ENCODE data around the gene USP32.

Gene USP32

DNA sequence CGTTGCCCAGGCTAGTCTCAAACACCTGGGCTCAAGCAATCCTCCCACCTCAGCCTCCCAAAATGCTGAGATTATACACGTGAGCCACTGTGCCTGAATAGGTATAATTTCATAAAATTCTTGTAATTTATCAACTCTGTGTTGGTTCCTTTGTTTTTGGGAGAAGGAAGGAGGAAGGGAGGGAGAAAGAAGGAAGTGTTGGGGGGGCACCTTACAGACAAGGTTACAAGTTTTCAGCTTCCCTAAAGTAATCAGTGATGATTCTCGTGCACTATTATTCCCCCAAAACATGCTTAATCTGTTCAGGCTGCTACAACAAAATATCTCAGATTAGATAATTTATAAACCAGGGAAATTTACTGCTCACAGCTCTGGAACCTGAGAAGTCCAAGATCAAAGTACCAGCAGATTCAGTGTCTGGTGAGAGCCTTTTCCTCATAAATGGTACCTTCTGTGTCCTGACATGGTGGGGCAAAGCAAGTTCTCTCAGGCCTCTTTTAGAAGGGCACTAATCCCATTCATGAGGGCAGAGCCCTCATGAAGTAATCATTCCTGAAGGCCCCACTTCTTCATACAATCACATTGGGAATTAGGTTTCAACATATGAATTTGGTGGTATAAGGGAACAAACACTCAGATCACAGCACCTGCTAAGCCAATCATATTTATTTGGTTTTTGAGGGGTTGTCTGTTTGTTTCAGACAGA, 28.1 kb downstream of the USP32 start:
- no peak for DNase-seq (ENCODE audit: low read depth)
- TF ChIP-seq, protein P1, sequence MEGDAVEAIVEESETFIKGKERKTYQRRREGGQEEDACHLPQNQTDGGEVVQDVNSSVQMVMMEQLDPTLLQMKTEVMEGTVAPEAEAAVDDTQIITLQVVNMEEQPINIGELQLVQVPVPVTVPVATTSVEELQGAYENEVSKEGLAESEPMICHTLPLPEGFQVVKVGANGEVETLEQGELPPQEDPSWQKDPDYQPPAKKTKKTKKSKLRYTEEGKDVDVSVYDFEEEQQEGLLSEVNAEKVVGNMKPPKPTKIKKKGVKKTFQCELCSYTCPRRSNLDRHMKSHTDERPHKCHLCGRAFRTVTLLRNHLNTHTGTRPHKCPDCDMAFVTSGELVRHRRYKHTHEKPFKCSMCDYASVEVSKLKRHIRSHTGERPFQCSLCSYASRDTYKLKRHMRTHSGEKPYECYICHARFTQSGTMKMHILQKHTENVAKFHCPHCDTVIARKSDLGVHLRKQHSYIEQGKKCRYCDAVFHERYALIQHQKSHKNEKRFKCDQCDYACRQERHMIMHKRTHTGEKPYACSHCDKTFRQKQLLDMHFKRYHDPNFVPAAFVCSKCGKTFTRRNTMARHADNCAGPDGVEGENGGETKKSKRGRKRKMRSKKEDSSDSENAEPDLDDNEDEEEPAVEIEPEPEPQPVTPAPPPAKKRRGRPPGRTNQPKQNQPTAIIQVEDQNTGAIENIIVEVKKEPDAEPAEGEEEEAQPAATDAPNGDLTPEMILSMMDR (IDR thresholded peaks at IDR 0.05; ENCODE audit: insufficient read depth, low read depth, low read length, missing control alignments) = no peak
- no peak overlapping the region for H3K4me3 ChIP-seq (ENCODE audit: low read depth, low read length)

DNA sequence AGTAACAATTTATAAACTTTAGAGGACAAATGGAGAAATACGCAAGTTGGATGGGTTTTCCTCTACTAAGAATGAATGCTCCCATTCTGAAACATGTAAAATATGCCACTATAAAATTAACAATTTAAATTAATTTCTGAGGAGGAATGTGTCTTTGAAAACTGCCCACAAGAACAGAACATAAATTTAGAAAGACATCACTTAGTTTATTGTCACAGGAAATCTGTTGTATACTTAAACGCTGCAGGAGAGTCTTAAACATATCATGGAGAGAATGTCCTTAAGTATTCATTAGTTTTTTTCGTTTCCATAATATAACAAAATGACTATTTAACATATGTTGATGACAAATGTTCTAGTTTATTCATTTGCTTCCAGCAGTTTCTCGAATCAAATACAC, 29.6 kb downstream of the USP32 start:
- TF ChIP-seq, protein P1 (IDR thresholded peaks at IDR 0.05; ENCODE audit: insufficient read depth, low read depth, low read length, missing control alignments) = no peak
- no peak for DNase-seq (ENCODE audit: low read depth)
- H3K4me3 ChIP-seq (ENCODE audit: low read depth, low read length) = no peak overlapping the region

DNA sequence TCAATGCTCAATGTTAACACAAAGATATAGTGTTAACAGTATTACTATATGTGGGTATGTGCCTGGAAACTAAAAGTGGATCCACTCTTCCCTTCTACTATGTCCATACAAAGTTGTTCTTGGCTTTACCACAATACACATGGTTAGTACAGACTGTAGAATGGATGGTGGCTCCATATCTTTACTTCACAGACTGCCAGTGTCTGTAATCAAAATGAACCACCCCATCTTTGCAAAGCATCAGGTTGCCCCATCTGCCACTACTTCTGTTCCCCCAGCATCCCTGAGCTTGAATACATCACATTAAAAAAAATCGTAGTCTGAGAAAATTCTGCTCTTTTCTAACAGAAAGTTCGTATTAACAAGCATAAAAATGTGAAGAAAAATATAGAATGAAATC, 30.0 kb downstream of the USP32 start:
- no peak for DNase-seq (ENCODE audit: low read depth)
- TF ChIP-seq, protein P1 (IDR thresholded peaks at IDR 0.05; ENCODE audit: insufficient read depth, low read depth, low read length, missing control alignments) = no peak
- H3K4me3 ChIP-seq (ENCODE audit: low read depth, low read length) = no peak overlapping the region

DNA sequence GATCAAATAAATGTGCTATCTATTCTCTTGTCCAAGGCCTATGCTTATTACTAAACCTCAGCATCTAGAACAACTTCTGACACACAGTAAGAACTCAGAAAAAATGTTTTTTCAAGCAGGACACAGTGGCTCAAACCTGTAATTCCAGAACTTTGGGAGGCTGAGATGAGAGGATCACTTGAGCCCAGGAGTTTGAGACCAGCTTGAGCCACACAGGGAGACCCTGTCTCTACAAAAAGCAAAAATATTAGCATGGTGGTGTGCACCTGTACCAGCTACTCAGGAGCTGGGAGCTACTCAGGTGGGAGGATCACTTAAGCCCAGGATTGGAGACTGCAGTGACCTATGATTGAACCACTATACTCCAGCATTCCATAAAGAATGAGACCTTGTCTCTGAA, 32.5 kb downstream of the USP32 start:
- DNase-seq (ENCODE audit: low read depth) = no peak
- TF ChIP-seq, protein P1 (IDR thresholded peaks at IDR 0.05; ENCODE audit: insufficient read depth, low read depth, low read length, missing control alignments) = no peak
- H3K4me3 ChIP-seq (ENCODE audit: low read depth, low read length) = no peak overlapping the region

DNA sequence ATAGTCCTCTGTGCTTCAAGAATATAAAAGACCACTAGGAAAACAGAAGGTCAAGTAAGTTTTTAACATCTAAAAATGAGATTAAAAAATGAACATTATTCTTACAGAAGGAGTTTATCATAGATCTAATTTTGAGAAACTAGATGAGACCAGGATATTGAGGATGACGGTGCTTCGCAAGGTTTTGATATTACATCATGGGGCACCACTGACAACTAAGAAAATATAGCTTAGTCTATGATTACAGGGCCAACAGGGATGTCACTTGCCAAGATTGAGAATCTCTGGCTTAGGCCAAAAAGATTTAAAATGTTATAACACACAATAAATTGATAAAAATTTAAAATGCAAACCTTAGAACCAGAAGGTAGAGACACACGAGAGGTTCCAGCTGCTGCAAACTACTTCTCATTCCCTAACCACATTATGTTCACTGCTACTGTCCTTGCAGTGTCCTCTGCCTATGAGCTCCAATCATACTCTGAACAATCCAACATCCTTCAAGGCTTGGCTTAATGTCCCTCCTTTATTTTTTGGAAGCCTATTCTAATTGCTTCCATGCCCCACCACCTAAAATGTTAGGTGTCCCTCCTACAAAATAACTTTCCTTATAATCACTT, 33.2 kb downstream of the USP32 start:
- H3K4me3 ChIP-seq (ENCODE audit: low read depth, low read length) = no peak overlapping the region
- TF ChIP-seq, protein P1 (IDR thresholded peaks at IDR 0.05; ENCODE audit: insufficient read depth, low read depth, low read length, missing control alignments) = no peak
- no peak for DNase-seq (ENCODE audit: low read depth)

DNA sequence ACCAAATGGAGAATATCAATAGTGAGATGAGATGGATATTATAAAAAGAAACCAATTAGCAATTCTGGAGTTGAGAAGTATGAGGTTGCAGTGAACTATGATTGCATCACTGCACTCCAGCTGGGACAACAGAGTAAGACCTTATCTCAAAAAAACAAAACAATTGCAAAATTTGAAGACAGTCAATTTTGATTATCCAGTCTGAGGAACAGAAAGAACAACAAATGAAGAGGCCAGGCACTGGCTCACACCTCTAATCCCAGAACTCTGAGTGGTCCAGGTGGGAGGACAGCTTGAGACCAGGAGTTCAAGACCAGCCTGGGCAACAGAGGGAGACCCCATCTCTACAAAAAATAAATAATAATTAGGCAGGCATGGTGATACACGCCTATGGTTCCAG, 35.0 kb downstream of the USP32 start:
- H3K4me3 ChIP-seq (ENCODE audit: low read depth, low read length) = no peak overlapping the region
- TF ChIP-seq, protein P1 (IDR thresholded peaks at IDR 0.05; ENCODE audit: insufficient read depth, low read depth, low read length, missing control alignments) = no peak
- DNase-seq (ENCODE audit: low read depth) = no peak
